Left lung (tissue), 10 donors: Measurements from ENCODE around the gene DNMT3B. TPM values are rescaled to one million over a fixed set of nuclear protein-coding genes. Genes with fewer than 3 reads are reported as not detected.

Experiments
- ATAC-seq: fragments of 200-7000 bp; cut with Tn5 transposase; one replicate; pipeline ENCODE4 v1.9.1; 2020; ENCODE audit warnings: moderate library complexity
- DNase-seq, 4 donors: peaks; one replicate each; pipeline ENCODE4 v3.0.0-alpha.2; 2013 to 2020
- H3K27ac ChIP-seq, 2 donors: fragments of 200-600 bp; sonication (generic) in 1 of 2; one replicate each; pipeline versions ENCODE4 v1.5.0 to v1.8.0; 2020 to 2021
- H3K27me3 ChIP-seq, 2 donors: fragments of 200-600 bp; sonication (generic) in 1 of 2; one replicate each; pipeline versions ENCODE4 v1.5.0 to v1.8.0; 2020 to 2021
- H3K36me3 ChIP-seq, 2 donors: fragments of 200-600 bp; sonication (generic) in 1 of 2; one replicate each; pipeline versions ENCODE4 v1.5.0 to v1.8.0; 2020 to 2021
- H3K4me1 ChIP-seq, 2 donors: fragments of 200-600 bp; one replicate each; pipeline ENCODE4 v1.8.0; 2021
- H3K4me3 ChIP-seq, 2 donors: fragments of 200-600 bp; sonication (generic) in 1 of 2; one replicate each; pipeline versions ENCODE4 v1.5.0 to v1.8.0; 2020 to 2021; ENCODE audit warnings: mild to moderate bottlenecking in 1 of 2
- H3K9me3 ChIP-seq, 2 donors: fragments of 200-600 bp; sonication (generic) in 1 of 2; one replicate each; pipeline versions ENCODE4 v1.5.0 to v1.8.0; 2020 to 2021
- CTCF ChIP-seq, 2 donors: fragments of 200-600 bp; sonication (generic) in 1 of 2; IDR thresholded peaks; one replicate each; pipeline versions ENCODE4 v1.5.0 to v1.8.0; 2021; ENCODE audit warnings: antibody characterized with exemption in 2 of 2
- intact Hi-C, 2 donors: fragments of 100-400 bp; cut with DNase I; formaldehyde crosslinking; loops; one replicate each; pipeline versions ENCODE4 v1.11.2 to v1.14.2; 2022
- polyA plus RNA-seq, 6 donors: library from polyadenylated mRNA; unstranded; fragments of 120-200 nt; gene quantifications; one replicate each; pipeline ENCODE4 v1.2.1, GENCODE V29; 2013; ENCODE audit not compliant: insufficient read length in 6 of 6
- total RNA-seq, 2 donors: library from RNA; stranded (reverse); fragmentation: NEBNext Ultra II Directional; extraction: Animal tissue kit (Norgen Biotek cat#: 25700); gene quantifications; one replicate each; pipeline ENCODE4 v1.2.1, GENCODE V29; 2021
- donor health status: DM: no; HTN: yes; CAD: no.
- donor health status: DM: no; HTN: no; CAD: no.

The DNMT3B gene
- total and polyA plus RNA-seq, 8 donors = 0.86 to 8.3 (median 6.4) TPM

- Histone ChIP-seq H3K36me3 (no peaks in the 10 kb centered on the region), H3K4me3 (no peak overlapping the region), H3K27ac (no peak overlapping the region), H3K27me3 (no peaks in the 10 kb centered on the region), H3K4me1 (peaks cover 0 to 6% of the 10 kb centered on the region in 2 donors), H3K9me3 (no peaks in the 10 kb centered on the region)
- DNase-seq (no peak), ATAC-seq (no peak)
- intact Hi-C loops = loop anchor here in 1 of 2 donors (5.0 kb wide), 1 partner anchor 107 kb away; the partner anchor contains the start of gene C20orf203
- TF ChIP-seq CTCF (IDR thresholded peaks at IDR 0.05) = no peak
Measured at GRCh38 chr20:32779500-32780211, 17.5 kb downstream of the DNMT3B start.

GRCh38 chr20:32780278-32780677 lies 18.1 kb downstream of the DNMT3B start:
- Histone ChIP-seq H3K4me1 (peaks cover 0 to 6% of the 10 kb centered on the region in 2 donors), H3K27me3 (no peaks in the 10 kb centered on the region), H3K36me3 (no peaks in the 10 kb centered on the region), H3K9me3 (no peaks in the 10 kb centered on the region), H3K27ac (no peak overlapping the region), H3K4me3 (no peak overlapping the region)
- intact Hi-C loops = no loop called here
- ATAC-seq = no peak
- TF ChIP-seq CTCF (IDR thresholded peaks at IDR 0.05) = no peak
- no peak for DNase-seq

GRCh38 chr20:32780749-32781655 lies 18.8 kb downstream of the DNMT3B start:
- Histone ChIP-seq H3K9me3 (no peaks in the 10 kb centered on the region), H3K27ac (no peak overlapping the region), H3K36me3 (no peaks in the 10 kb centered on the region), H3K27me3 (no peaks in the 10 kb centered on the region), H3K4me1 (peaks cover 0 to 6% of the 10 kb centered on the region in 2 donors), H3K4me3 (no peak overlapping the region)
- DNase-seq (no peak), ATAC-seq (no peak)
- no peak for TF ChIP-seq CTCF (IDR thresholded peaks at IDR 0.05)
- intact Hi-C loops = no loop called here

- Histone ChIP-seq H3K27ac (no peak overlapping the region), H3K9me3 (no peaks in the 10 kb centered on the region), H3K4me3 (no peak overlapping the region), H3K27me3 (no peaks in the 10 kb centered on the region), H3K36me3 (no peaks in the 10 kb centered on the region), H3K4me1 (no peaks in the 10 kb centered on the region)
- intact Hi-C loops = no loop called here
- peak; percentile 54 for ATAC-seq
- no peak for TF ChIP-seq CTCF (IDR thresholded peaks at IDR 0.05)
- DNase-seq = no peak
Measured at GRCh38 chr20:32784369-32785080, 22.3 kb downstream of the DNMT3B start.
